Measurements from ENCODE around the gene OBP2B.
A peak's percentile ranks its signal among the peaks of the same experiment; 100 is the strongest.
"Not testable (repeated sequence)": the region's sequence is repeated elsewhere in the genome, so short reads cannot be mapped to it uniquely, and the experiment has no call there.

OBP2B gene, protein sequence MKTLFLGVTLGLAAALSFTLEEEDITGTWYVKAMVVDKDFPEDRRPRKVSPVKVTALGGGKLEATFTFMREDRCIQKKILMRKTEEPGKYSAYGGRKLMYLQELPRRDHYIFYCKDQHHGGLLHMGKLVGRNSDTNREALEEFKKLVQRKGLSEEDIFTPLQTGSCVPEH

DNA sequence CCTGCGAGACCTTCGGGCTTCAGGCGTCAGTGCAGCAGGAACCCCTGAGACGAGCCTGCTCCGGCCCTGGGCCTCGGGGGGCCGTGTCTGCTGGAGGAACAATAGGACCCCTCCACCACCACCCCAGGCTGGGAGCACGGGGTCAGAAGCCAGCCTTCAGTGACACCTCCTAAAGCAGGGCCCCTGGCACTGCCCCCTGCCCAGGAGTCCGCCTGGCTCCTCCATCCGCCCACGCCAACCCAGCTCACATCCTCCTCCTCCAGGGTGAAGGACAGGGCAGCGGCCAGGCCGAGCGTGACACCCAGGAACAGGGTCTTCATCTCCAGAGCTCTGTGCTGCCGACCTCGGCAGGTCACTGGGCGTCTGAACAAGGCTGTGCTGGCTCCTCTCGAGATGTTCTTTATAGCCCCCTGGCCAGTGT lies at the start of gene OBP2B:
OBP2B (minus strand) TSS at position 371 of the 421 bp plus-strand sequence; CDS start at position 320, 51 bp downstream.
- DNase-seq, result not testable (repeated sequence)

DNA sequence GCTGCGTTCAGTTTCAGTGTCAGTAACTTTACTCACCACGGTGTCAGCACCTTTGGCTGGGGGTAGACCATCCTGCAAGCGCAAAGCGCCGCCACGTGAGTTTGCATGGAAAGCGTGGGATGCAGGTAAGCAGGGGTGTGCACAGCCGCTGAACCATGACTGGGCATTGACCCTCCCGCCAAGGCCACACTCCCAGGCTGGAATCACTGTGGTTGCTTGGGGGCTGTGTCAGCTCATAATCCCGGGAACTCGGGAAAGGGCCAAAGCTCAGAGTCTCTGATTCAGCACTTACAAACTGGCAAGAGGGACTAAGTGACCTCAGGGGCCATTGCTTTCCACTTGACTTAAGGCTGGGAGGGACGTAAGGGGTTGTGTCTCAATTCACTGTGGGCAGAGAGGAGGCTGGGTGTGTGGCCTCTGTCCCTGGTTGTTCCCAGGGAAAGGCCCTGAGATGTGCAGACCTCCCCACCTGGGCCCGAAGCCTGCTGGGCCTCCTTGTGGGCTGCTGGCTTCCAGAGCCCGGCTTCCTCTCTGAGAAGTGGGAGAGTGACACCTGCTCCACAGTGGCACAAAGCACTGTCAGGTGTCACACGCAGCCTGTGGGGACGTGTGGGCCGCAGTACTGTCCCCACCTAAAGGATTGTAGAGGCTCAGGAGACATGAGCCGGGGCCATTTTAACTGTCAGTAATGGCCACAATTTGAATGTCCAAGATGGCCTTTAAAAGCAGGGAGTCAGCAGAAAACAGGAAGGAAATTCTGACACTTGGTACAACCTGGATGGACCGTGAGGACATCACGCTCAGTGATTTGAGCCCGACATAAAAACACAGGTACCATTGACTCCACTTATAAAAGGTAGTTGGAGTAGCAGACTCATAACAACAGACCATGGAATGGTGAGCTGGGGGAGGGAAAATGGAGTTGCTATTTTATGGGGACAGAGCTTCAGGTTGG lies 49.3 kb upstream of the OBP2B start:
- DNase-seq, result no peak

DNA sequence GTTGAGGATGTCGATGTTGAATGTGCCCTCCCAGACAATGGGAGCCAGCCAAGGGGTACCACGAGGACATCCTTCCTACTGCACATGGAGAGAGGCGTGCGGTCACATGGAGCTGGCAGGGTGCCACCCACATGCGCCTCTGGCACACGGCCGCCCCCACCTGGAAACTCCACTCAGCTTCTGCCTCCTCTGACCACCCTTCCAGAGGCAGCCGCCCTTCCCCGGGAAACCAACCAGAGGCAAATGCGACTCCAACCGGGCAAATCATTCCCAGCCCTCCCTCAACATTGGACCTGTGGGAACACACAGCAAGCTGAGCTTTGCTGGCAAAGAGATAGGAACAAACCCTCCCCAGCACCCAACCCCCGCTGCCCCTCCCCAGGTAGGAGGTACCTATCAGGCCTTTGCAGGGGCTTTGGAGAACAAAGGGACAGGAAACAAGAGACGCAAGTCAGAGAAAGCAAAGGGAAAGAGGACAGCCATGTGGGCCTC lies 48.5 kb upstream of the OBP2B start:
- DNase-seq, result no peak

DNA sequence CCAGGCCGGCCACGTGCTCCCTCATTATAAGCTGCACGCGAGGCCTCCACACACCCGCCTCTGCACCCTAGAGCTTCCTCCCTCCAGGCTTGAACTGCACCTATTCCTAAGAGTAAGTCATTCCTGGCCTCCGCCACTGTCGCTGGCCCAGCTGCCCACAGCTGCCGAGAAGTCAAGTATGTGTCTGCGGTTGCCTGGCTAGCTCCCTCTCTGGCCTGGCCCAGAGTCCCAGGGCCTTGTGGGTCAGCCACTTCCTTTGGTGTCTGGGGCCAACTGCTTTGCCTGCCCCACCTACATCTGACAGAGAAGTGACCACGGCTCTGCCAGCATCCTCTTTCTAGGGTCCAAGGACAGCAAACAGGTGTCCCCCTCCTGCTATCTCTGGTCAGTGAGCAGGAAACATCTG lies 47.6 kb upstream of the OBP2B start:
- DNase-seq, result no peak

DNA sequence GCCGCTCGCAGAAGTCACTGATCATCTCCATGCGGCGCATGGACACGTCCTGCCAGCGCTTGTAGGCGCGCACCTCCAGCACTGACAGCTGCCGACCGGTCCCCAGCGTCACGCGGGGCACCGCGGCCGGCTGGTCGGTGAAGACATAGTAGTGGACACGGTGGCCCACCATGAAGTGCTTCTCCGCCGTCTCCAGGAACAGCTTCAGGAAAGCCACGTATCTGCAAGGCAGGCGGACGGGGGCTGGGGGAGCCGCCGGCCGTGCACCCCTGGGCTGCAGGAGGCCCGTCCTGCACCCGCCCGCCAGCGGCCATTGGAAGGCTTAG lies 47.0 kb upstream of the OBP2B start:
- no peak for DNase-seq

DNA sequence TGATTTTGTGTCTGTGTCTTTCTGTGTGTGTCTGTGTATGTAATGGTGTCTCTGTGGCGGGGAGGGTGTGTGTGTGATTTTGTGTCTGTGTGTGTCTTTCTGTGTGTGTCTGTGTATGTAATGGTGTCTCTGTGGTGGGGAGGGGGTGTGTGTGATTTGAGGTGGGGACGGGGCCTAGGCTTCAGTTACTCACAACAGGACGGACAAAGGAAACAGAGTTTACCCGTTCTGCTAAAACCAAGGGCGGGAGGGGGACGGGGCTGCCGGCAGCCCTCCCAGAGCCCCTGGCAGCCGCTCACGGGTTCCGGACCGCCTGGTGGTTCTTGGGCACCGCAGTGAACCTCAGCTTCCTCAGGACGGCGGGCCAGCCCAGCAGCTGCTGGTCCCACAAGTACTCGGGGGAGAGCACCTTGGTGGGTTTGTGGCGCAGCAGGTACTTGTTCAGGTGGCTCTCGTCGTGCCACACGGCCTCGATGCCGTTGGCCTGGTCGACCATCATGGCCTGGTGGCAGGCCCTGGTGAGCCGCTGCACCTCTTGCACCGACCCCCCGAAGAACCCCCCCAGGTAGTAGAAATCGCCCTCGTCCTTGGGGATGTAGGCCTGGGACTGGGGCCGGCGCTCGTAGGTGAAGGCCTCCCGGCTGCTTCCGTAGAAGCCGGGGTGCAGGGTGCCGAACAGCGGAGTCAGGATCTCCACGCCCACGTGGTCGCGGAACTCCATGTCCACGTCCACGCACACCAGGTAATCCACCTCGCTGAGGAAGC lies 46.5 kb upstream of the OBP2B start:
- no peak for DNase-seq

DNA sequence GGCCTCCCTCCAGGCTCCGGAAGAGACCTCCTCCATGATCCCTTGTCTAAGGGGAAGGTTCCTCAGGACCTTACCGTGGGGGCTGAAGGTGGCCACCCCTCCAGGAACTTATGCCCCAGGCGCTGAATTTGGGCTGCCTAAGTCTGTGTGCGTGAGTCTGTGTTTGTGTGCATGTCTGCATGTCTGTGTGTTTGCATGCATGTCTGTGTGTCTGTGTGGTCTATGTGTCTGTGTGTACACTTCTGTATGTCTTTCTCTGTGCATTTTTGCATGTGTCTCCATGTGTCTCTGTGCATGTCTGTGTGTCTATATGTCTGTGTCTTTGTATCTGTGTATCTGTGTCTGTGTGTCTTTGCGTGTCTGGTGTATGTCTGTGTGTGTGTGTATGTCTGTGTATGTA lies 45.4 kb upstream of the OBP2B start:
- DNase-seq, result no peak

DNA sequence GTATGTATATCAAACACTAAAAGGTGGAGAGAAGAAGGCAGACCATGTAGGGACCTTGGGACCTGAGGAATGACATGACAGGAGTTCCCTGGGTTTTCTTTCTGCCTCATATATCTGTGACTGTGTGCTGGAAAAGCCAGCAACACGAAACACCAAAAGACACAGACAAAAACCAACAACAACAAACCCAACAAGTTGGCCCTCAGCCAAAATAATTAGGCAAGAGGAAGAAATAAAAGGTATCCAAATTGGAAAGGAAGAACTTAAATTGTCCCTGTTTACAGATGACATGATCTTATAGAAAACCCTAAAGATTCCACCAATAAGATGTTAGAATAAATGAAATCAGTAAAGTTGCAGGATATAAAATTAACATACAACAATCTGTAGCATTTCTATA lies 44.2 kb upstream of the OBP2B start:
- DNase-seq, result no peak

DNA sequence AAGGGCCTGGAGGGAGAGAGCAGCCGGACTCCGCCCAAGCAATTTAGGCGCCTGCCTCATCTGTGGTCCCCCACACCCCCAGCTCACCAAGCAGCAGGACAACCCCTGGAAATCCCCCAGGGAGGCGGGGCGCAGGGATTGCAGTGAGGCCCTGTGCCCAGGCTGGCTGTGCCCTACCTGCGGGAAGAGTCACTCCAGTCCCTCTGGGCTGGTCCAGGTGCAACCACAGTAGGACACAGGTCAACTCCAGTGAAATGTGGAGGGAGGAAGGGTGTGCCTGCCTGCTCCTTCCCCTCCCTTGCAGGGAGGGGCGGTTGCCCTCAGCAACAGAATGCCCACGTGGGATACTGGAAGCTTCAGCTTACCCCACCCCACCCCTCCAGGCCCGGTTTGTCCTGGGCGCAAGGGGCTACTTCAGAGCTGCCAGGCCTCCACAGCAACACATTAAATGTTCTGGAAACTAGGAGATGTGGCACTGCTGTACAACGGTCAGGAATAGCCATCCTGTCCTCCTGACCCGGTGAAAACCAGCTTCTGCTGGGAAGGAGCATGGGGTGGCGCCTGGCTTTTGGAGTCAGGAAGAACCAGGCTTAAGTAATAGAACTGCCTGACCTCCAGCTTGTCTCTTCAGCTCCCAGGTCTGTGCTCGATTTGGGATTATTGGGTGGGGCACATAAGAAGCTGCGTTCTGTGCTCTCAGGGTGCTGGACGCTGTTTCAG lies 43.4 kb upstream of the OBP2B start:
- DNase-seq, result no peak

DNA sequence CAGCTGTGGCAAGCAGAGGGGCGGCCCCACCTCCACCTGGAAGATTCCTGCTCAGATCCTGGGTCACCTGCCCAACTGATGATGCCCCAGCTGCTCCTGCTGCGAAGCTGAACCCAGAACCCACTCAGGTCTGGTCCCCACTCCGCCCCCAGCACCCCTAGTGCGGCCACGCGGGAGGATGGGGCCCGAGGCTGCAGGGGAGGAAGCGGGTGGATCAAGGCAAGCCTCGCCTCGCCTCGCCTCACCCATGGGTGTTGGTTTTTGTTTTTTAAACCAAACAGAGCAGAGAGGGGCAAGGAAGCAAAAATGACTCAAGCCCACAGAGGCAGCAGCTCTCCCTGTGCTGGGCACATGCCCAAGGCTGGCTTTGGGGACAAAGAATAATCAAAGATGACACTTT lies 42.7 kb upstream of the OBP2B start:
- DNase-seq, result no peak

DNA sequence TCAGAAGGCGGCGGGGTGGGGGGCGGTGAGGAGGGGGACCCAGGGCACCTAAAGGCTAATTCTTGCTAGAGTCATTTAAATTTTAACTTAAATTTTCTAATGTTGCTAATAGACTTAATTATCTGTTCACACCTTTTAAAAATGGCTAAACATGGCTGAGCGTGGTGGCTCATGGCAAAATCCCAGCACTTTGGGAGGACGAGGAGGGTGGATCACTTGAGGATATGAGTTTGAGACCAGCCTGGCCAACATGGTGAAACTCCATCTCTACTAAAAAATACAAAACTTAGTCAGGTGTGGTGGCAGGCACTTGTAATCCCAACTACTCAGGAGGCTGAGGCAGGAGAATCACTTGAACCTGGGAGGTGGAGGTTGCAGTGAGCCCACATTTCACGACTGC lies 42.2 kb upstream of the OBP2B start:
- not testable (repeated sequence) for DNase-seq

DNA sequence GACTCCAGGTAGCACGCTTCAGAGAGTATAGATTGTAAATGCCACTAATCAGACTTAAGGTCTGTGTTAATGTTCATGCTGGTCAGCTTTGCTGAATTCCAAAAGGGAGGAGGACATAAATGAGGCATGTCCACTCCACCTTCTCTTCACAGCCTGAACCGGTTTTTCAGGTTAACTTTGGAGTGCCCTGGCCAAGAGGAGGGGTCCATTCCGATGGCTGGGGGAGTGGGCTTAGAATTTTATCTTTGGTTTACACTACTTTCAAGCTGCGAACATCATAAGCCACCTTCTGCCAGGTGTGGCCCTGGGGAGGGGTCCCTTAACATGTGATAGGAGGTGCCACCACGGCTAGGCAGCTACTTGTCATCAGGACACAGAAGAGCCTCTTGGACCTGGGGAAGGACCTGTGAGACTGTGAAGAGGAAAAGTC lies 41.7 kb upstream of the OBP2B start:
- no peak for DNase-seq

DNA sequence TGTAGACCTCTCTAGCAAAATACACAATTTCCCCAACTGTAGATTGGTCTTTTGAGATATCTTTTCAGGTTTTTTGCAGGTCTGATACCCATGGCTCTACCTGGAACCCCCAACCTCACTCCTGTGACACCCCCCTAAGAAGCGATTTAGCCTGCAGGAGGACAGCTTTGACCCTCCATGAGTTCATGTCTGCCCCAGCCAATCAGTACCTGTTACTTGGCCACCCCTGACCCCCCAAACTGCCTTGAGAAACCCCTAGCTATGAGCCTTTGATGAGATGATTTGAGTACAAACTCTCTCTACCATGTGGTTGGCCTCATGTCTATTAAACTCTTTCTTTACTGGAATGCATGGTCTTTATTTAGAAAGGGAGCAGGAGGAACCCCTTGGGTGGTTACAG lies 40.3 kb upstream of the OBP2B start:
- no peak for DNase-seq

DNA sequence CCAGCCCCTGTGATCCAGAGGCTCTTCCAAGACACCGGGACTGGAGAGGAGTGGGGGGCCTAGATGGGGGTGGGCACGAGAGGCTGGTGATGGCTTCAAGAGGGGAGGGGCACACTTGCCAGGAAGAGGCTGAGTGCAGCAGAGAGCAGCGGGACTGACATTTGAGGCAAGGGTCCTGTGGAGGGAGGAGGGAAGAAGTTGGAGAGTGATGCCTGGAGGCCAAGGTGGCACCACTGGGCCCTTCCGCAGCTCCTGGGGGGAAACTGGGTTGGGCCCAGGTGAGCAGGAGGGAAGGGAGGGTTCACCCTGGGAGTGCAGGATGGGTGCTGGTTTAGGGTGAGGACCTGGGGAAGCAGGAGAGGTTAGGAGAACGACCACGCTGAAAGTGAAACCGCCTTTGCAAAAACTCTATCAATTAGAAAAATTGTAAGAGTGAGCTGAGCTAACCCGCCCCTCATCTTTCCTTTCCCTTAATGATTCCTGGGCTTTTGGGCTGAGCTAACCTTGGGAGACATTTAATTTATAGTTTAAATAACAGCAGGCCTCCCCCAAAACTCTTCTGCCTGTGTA lies 39.8 kb upstream of the OBP2B start:
- no peak for DNase-seq

DNA sequence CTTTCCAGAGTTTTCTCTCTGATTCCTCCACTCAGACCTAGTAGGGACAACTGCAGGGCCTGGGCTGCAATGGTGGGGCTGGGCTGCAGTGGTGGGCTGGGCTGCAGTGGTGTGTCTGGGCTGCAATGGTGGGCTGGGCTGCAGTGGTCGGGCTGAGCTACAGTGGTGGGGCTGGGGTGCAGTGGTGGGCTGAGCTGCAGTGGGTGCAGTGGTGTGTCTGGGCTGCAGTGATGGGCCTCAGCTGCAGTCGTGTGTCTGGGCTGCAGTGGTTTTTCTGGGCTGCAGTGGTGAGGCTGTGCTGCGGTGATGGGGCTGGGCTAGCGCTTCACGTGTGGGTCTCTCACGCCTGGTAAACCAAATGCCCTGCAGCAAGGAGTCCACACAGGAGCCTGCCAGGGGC lies 38.6 kb upstream of the OBP2B start:
- DNase-seq, result no peak

DNA sequence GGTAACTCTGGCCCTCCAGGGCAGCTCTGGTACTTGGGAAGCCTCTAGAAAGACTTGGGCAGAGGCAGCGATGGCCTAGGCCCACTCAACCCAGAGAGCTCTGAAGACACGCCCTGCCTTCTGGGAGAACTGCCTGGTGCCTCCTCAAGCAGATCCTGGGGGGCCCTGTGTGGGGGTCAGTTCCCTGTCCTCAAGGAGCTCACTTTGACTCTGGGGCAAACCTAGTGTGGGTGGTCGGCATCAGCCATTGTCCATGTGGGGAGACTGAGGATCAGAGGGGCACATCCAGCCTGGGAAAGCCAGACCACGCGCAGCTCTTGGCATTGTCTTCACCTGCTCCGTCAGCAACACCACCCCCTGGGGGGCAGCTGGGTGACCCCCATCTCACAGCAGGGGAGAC lies 37.9 kb upstream of the OBP2B start:
- DNase-seq, result no peak

DNA sequence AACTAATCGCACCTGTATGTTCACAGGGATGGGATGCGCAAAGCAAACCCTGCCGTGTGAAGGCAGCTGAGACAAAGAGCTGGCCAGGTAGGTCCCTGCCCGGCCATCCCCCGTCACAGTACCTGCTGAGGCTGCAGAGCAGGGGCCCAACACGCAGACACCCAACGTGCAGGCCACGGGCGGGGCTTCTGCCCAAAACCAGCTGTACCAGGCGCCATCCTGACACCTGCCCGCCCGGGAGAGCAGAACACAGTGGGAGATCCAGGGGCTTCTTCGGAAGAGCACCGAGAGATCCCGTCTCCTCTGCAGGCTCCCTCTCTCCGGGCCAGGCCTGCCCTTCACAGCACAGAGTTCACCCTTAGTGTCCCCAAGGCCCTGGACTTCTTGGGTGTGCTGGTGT lies 37.5 kb upstream of the OBP2B start:
- no peak for DNase-seq

DNA sequence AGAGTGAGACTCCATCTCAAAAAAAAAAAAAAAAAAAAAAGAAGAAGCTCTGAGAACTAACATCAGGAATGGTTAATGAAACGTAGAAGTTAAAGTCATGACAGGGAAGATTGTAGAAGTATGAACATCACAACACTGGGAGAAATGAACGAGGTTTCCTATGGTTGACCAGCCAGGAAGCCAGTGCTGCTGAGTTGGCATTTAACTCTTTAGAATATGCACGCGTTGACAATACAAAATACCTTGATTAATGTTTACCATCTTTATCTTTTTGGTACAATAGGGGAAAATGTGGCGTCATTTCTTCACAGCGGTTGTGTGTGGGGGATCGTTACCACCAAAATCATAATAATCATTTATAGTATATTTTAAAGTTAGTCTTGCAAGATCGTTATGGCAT lies 33.9 kb upstream of the OBP2B start:
- no peak for DNase-seq

DNA sequence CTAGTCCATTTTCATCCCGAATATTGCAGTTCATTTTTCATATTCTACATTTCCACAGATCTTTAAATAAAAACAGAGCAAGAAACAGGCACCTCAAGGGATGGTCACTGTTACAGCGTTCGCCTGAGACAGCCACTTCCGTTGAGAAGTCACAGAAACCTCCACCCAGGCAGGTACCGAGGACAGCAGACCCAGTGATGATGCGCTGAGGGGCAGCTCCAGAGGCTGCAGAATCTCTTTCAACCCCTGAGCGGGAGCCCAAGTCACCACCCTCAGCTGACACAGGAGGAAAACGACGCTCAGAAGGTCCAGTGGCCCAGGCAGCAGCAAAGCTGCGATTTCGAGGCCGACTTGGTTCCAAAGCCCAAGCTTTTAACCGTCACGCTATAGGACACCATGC lies 33.2 kb upstream of the OBP2B start:
- DNase-seq, result no peak

DNA sequence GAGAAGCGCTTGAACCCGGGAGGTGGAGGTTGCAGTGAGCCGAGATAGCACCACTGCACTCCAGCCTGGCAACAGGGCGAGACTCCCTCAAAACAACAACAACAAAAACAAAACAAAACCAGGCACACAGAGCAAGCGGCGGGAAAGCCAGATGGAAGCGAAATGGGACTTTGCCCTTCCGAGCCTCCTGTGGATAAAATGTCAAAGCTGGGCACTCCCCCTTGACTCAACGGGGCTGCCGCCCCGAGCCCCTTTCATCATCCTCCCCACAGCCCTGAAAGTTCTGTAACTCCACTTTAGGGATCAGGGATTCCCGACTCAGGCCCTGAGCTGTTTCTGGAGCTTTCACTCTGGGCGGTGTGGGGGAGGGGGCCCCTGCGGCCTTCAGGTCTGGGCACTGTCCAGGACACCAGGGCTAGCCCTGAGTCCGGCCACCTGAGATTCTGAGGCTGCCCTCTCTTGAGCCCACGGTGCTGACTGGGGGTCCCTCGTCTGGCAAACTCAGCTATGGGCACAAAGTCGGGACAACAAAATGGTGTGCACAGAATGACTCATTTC lies 30.6 kb upstream of the OBP2B start:
- no peak for DNase-seq

DNA sequence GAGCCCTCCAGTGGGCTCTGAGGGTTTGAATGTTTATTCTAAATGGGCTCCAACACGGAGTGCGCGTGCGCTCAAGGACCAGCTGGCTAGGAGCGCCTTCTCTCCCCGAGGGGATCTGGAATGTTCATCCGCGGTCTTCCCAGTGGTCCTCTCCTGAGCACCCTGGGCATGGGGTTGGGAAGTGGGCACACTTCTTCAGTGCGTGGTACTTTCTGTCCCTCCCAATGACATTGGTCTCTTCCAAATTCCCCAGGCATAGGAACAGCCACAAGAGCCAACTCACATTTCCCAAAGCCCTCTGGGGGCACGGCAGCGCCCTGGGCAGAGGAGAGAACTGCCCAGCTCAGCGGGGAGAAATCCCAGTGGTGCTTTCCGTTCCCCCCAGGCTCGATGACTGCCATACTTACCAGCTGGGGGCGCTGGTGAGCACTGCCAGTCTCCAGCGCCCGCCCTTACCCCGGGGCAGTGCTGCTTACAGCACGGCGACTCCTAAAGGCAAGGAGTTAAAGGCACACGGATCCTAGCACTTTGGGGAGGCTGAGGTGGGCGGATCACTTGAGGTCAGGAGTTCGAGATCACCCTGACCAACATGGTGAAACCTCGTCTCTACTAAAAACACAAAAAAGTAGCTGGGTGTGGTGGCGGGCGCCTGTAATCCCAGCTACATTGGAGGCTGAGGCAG lies 29.9 kb upstream of the OBP2B start:
- peak; percentile 71 to 87 for DNase-seq

All from inflammatory macrophage treated with lipopolysaccharide for 1 hour (primary cell).